Fibroblast of villous mesenchyme (primary cell): ENCODE data around the gene VSTM2L. TPM values are rescaled to one million over a fixed set of nuclear protein-coding genes. Genes with fewer than 3 reads are reported as not detected.

Experiments
- DNase-seq: peaks from one replicate; pipeline ENCODE4 v3.0.0-alpha.2; 2010; ENCODE audit warnings: low read depth
- H3K4me3 ChIP-seq: 2 replicates; pipeline ENCODE4 v1.5.1; 2011; ENCODE audit warnings: low read depth, mild to moderate bottlenecking, low read length
- total RNA-seq: library from RNA; depleted of rRNA; stranded (reverse); fragments of >200 nt; gene quantifications from 2 replicates; pipeline ENCODE4 v1.2.3, GENCODE V29; 2012
- TF ChIP-seq, protein P1 (sequence below): IDR thresholded peaks from 2 replicates; pipeline ENCODE4 v1.5.1; 2012; ENCODE audit warnings: low read depth, mild to moderate bottlenecking, low read length; ENCODE audit not compliant: insufficient read depth

VSTM2L gene
- total RNA-seq, 1 donor, result 1.3 TPM

DNA sequence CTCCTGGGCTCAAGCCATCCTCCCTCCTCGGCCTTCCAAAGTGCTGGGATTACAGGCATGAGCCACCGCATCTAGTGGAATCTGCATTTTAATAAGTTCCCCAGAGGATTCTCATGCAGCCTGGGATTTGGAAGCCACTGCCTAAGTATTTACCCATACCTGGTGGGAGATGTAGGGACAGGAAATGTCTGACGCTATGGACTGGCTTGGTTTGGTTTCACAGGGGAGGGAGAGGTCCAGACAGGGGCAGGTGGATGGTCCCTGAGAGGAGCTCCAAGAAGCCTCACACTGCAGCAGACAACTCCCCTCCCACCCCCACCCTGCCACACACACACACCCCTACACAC lies 4.4 kb downstream of the VSTM2L start:
- no peak for DNase-seq
- H3K4me3 ChIP-seq, result no peak overlapping the region
- TF ChIP-seq, protein P1, sequence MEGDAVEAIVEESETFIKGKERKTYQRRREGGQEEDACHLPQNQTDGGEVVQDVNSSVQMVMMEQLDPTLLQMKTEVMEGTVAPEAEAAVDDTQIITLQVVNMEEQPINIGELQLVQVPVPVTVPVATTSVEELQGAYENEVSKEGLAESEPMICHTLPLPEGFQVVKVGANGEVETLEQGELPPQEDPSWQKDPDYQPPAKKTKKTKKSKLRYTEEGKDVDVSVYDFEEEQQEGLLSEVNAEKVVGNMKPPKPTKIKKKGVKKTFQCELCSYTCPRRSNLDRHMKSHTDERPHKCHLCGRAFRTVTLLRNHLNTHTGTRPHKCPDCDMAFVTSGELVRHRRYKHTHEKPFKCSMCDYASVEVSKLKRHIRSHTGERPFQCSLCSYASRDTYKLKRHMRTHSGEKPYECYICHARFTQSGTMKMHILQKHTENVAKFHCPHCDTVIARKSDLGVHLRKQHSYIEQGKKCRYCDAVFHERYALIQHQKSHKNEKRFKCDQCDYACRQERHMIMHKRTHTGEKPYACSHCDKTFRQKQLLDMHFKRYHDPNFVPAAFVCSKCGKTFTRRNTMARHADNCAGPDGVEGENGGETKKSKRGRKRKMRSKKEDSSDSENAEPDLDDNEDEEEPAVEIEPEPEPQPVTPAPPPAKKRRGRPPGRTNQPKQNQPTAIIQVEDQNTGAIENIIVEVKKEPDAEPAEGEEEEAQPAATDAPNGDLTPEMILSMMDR, result no peak

DNA sequence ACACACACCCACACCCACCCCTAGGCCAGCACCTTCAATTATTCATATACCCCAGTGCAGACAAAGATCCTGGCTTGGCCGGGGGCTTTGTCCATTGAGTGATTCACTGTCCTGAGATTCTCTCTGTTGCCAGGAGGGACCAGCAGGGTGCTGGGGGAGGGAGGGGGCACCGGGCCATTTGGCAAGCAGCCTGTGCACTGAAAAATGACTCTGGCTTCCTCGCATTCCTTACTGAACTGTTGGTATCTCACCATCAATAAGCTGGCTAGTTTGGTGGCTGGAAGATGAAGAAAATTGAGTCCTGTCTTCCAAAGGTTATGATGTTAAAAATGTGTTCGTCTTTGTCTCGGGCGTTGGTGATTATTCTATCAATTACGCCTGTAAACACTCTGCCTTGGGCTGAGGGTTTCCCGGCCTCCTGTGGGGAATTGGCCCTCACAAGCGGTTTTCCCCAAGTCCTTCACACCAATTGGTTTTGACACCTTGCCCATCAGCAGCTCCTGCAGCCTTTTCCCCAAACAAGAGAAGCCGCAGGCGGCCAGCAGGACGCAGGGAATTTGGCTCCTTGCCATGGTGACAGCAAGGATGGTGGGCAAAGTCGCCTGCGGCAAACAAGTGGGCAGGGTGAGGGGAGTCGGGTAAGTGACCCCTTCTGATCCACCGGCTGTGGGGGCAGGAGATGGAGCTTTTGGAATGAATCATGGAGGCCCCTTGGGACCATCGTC lies 4.9 kb downstream of the VSTM2L start:
- peak; percentile 20 for DNase-seq
- no peak overlapping the region for H3K4me3 ChIP-seq
- TF ChIP-seq, protein P1, result no peak

DNA sequence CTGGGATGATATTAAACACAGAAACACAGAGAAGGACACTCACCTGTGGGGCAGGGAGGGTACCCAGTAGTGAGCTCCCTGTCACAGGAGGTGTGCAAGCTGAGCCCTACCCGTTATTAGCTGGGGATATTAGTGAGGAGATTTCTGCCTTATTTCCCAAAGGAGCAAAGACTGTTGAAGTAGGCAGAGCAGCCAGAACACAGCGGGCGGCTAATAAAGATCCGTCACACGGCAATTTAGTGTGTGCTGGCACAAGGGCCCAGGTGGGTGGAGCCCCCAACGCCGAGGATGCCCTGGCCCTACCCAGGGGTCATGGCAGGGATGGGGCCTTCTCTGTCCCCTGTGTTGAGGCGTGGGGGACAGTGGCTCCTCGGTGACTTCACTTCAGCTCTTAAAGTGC lies 8.3 kb downstream of the VSTM2L start:
- no peak overlapping the region for H3K4me3 ChIP-seq
- no peak for DNase-seq
- TF ChIP-seq, protein P1, result no peak

DNA sequence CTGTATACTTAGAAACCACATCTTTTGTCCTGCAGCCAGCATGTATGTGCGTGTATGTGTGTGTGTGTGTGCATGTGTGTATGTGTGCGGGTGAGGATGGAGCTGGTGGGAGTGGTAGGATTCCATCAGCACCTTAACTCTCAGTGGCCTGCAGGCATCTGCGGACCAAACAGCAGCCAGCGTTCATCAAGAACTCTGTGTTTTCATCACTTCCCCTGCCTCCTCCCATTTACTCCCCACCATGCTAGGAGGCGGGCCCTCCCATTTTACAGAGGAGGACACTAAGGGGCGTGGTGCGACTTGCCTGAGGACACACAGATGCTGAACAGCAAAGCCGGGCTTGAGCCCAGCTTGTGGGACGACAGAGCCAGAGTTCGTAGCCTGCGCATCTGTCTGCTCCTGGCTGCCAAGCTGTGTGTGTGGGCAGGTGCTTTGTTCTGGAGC lies 8.9 kb downstream of the VSTM2L start:
- H3K4me3 ChIP-seq, result no peak overlapping the region
- TF ChIP-seq, protein P1, result no peak
- peak; percentile 49 for DNase-seq

DNA sequence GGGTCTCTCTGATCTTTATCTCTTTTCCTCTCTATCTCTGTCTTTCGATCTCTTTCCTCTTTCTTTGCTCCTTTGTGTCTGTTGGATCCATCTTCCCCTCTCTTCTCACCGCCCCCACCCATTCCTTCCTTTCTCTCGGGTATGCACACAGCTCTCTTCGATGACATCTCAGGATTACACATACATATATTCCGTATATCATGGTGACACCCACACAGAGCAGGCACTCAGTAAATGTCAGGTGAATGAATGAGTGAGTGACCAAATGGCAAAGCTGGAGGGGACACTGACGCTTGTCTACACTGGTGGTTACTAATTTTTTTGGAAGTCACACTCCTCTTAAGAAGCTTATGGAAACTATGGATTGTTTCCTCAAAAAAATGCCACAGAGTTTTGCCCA lies 9.9 kb downstream of the VSTM2L start:
- H3K4me3 ChIP-seq, result no peak overlapping the region
- DNase-seq, result no peak
- TF ChIP-seq, protein P1, result no peak

DNA sequence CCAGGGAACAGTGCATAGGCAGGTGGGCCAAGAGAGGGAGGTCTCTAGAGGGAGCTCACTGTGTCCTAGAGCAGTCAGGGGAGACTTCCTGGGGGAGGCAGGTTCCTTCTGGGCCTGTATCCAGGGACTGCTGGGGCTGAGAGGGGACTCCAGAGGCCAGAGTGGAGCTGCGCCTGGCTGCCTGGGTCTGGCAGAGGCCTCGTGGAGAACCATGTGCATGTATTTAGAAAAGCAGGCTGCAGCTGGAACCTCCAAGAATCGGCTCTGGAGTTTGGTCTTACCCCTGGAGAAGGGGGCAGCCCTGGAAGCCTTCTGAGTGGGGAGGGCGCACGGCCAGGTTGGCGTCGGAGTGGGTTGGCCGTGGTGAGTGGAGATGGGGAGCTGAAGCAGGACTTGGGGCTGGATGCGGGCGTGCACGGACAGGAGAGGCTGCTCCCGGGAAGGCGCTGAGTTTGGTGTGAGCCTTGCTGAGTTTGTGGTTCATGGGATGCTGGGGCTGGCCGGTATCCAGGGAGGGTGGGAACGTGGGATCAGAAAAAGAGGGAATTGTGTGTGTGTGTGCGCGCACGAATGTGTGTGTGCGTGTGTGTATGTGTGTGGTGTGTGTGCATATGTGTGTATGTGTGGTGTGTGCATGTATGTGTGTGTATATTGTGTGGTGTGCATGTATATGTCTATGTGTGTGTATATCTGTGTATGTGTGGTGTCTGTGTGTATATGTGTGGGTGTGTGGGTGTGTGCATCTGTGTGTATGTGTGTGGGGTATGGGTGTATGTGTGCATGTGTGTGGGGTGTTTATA lies 10.8 kb downstream of the VSTM2L start:
- TF ChIP-seq, protein P1, result no peak
- DNase-seq, result no peak
- no peak overlapping the region for H3K4me3 ChIP-seq
